HG02610 (cell line): ENCODE results near the gene SDC3.

Experiments used
- ATAC-seq: cut with Tn5 transposase; IDR thresholded peaks from one replicate; pipeline ENCODE4 v1.9.1; 2021; ENCODE audit warnings: mild to moderate bottlenecking, moderate library complexity; ENCODE audit not compliant: unreplicated experiment

Gene SDC3

DNA sequence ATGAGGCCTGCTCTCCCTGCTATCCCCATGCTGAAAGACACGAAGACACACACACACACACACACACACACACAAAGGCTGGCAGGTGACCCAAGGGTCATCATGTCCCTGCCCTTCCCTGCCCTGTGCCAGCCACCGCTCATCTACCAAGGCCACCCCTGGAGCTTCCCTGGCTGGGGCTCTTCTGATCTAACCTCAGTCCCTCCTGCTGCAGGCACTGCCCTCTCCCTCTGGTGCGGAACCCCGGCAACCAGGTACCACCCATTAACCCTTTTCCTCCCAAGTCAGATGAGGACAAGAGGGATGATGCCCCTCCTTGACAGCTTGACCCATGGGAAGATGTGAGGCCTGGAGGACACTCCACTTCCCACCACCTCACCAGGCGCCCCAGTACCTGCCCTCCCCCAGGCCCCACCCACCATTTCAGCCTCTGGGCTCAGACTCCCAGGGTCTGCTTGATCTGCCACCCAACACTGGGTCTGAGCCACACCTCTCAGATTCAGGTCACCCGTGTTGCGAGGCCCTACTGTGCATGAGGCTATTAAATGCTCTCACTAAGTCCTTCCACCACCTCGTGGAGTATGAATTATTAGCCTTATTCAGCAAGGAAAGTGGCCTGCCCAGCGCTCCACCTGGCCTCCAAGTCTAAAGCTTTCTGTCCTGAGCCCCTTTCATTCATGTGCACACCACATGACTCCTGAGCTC, 2.5 kb downstream of the SDC3 start:
- ATAC-seq = no peak

DNA sequence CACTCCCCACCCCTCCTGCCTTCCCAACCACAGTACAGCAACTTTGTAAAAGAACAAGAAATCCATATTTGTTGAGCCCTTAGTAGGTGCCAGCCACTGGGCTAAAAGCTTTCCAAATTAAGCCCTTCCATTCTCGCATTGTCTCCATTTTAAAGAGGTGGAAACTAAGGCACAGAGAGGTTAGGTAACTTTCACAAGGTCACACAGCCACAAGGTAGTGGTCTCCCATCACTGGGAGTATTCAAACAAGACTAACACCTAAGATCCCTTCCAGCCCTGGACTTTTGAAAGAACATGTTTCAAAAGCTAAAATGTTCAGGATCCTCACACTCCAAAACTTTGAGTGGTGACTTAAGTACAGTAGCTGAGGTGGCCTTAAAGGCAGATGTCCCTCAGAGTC, 3.2 kb downstream of the SDC3 start:
- no peak for ATAC-seq

DNA sequence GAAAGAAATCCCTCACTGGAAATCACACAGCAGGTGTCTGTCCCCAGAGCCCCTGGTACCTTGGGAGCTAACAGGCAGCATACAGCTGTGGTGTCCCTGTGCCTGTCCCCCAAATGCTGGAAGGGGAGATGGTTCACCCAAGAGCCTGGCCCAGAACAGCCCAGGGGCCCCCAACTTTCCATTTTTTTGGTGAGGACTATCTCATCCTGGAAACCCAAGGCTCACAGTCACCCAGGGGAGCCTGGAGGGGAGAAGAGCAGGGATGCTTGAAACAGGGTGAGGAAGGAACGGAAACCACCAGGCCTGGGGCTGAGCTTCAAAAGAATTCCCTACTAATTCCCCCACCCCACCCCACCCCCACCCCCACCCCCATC, 3.6 kb downstream of the SDC3 start:
- no peak for ATAC-seq

DNA sequence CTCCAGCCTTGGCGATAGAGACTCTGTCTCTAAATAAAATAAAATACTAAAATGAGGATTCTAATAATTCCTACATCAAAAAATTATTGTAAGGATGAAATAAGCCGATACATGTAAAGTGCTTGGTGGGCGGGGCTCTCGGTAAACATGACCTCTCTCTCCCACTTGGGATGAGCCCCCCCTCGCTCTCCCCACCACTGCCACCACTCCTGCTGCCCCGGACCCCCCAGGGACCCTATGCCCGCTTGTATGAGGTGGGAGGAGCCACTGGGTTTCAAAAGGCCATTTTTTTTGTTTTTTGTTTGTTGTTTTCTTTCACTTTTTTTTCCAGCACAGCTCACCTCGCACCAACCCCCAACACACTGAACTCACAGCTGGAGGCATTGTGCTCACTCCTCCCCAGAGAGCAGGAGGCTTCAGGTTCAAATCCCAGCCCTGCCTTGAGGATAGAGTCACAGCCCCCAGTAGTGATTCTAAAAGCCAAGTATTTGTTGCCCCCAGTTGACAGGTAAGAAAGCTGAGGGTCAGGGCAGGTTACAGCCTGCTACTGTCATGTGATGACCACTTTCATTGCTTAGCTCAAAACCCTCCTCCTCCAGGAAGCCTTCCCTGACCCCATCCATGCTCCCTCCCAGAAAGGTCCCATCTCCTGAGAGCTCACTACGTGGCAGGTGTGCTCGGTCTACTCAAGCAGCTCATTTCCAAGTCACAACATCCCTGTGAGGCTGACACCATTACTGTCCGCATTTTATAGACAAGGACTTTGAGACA, 4.2 kb downstream of the SDC3 start:
- no peak for ATAC-seq

DNA sequence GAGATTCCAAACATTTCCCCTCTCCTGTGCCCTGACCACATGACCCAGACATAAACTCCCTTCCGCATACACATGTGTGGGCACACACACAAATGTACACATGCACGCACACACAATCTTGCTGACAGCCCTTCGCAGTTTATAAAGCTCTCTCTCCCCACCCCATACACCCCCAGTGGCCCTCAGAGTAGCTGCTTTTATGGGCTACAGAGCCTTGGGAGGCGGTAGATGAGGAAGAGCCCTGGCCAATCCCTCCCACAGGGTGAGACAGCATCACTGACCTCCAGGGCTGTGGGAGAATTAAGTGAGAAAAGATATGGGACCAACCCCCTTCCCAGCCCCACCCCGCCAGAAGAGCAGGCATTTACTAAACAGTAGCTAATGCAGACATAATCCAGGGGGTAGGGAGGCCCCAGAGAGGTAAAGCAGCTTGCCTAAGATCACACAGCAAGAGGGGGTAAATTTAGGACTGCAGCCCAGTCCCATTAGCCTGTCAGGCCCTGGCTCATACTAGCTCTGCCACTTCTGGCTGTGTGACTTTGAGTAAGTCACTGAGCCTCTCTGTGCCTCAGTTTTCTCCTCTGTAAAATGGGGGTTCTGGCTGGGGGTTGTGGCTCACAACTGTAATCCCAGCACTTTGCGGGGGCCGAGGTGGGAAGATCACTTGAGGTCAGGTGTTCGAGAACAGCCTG, 5.1 kb downstream of the SDC3 start:
- no peak for ATAC-seq

DNA sequence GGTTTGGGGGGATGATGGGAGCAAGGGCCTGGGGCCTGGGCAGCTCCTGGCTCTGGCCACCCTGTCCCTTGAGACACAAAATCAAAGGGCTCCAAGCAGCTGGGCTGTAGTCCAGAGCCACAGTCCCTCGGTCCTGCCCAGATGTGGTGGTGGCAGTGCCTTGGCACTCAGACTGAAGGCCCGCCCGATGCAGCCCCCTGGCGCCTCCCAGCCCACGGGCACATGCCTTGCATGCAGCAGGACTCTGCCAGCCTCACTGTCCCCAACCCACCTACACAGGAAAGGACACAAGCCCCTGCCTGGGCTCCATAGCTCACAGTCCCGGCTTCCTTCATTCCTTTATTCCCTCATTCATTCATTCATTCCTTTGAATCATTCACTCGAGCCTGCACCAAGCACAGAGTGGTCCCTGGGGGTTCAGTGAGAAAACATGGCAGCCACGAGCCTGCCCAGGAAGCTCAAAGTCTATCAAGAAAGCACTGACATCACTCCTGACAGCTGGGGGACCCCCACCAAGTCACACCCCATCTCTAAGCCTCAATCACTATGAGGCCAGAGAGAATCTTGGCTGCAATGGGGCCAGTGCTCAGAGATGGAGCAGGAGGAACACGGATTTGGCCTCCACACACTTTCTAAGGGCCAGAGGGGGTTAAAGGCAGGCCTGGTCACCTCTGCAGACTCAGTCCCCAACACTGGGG, 5.8 kb downstream of the SDC3 start:
- ATAC-seq = no peak

DNA sequence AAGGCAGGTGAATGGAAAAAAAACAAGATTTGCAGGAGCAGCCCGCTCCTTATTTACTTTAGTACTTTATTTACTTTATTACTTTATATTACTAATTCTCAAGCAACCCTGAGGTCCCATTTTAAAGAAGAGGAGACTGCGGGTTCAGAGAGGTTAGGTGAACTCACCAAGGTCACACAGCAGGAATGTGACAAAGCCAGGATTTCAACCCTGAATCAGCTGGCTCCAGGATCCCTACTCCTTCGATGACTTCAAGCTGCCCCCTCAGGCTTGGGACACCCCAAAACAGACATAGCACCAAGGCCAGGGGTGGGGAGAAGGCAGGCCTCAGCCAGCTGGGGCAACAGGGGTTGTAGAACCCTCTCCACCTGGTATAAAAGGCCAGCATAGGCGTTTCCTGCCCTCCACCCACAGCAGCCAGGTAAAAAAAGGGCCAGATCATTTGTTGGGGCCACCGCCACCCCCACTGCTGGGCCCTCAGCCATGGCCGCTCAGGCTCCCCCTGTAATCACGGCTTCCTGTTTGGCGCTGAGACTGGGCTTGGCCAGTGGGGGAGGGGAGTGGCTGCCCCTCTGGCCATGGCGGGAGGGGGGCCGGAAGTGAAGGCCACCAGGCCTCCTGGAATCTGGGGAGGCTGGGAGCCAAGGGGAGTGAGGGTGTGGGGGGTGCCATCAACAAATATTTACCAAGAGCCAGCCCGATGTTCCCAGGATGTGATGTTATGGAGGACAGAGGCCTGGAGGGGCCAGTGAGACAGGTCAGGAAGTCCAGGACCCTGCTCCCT, 6.6 kb downstream of the SDC3 start:
- no peak for ATAC-seq

DNA sequence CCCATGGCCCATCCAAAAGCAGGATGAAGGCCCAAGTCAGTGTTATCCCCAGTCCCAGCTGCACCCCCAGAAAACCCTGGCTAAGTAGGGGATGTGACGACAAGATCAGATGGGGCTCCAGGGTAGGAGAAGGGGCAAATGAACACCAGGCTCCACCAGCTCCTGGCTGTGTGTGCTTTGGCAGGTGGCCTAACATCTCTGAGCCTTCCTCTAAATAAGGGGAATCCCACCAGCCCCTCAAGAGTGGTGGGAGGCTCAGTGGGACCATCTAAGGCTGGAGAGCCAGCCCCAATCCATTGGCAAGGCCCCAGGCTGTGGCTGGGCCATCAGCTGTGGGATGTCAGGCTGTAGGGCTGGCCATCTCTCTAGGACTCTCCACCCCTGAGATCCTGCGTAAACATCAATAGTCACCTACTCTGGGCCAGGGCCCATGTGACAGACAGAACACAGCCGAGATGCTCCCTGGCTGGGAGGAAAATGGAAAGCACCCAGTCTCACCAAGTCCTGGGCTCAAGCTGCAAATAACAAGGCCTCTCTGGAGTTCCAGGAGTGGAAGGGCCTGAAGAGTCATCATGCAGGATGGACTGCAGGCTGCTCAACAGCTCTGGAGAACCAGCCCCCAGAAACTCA, 7.5 kb downstream of the SDC3 start:
- ATAC-seq = no peak

DNA sequence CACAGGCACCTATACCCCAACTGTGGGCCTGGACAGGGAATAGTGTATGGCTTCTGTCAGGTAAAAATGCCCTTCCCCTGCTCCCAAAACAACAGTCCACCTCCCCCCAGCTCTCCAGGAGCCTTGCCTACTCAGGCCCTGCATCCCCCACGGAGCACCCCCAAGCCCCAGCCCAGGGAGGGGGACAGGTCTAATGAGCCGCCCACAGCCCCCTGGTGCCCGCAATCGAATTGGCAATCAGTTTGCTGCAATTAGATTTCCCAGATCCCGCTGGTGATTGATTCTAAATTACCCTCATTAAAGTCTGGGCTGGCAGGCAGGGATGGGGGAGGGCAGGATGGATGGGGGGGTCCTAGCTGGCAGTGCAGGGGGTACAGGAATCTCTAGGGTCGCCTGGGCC, 8.1 kb downstream of the SDC3 start:
- no peak for ATAC-seq

DNA sequence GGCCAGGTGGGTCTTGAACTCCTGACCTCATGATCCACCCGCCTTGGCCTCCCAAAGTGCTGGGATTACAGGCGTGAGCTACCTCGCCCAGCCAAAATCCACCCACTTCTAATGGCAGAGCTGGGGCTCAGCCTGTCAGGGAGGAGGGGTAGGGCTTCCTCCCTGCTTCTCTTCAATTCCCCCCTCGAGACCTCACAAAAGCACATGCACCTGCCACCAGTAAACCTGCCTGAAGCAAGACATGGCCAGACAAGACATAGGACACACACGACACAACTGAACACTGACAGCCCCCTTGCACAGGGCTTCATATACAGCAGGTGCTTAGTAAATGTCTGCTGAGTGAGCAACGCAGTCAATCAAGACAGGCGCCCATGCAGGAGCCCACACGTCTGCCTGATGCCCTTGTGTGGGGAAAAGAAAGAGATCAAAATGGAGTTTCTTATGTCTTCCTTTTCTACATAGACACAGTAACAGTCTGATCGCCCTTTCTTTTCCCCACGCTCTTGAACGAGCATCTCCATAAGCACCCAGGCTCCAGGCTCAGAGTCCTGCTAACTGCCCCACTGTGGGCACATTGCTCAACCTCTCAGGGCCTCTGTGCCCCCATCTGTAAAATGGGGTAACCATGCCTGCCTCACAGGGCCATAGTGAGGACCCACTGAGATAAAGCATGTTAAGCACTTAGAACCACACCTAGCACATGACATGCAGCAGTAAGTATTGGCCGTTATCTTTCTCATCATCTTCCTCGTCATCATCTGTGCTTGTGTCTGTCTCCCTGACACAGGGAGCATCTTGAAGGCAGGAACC, 8.8 kb downstream of the SDC3 start:
- ATAC-seq = no peak

DNA sequence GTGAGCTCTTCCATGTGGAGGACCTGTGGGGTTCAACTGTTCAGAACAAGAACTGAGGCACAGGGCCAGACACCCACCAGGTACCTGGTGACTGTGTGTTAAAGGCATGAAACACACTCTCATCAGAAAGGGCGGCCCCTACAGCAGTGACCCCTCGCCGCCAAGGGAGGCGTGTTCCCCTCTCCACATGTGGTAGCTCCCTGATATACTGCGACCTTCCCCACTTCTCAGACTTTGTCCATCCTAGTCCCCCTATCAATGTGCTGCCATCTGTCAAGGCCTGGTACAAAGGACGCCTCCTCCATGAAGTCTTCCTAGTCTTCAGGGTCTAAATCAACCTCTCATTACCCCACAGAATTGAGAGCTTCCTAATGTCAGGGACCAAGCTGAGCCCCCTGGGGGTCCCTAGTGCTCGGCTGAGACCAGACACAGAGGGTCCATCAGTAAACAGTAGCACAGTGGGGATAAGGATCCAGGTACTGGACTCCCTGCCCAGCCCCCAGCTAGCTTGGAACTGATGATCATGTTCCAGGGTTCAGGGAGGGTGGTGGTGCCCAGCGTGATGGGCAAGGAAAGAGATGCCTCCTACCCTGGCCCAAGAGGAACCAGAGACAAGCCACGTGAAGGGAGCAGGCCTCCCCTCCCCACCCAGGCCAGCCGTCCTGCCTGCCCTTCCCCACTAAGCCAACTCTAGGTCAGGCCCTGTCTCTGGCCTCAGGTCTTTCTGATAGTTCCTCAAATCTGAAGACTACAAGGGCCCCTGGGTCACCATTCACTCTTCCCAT, 10.3 kb downstream of the SDC3 start:
- no peak for ATAC-seq

DNA sequence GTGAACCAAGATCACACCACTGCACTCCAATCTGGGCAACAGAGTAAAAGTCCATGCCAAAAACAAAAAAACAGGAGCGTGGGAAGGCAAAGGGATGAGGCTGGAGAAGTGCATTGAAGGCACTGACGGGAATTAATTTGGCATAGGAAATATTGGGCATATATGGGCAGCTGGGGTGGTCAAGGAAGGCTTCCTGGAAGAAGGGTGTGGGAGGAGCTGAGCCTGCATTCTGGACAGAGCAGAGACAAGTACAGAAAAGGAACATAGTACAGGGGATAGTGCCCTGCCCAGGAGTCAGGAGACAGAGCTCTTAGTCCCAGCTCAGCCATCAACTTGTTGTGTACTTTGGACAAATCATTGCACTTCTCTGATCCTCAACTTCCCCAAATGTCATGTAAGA, 11.7 kb downstream of the SDC3 start:
- ATAC-seq = no peak

DNA sequence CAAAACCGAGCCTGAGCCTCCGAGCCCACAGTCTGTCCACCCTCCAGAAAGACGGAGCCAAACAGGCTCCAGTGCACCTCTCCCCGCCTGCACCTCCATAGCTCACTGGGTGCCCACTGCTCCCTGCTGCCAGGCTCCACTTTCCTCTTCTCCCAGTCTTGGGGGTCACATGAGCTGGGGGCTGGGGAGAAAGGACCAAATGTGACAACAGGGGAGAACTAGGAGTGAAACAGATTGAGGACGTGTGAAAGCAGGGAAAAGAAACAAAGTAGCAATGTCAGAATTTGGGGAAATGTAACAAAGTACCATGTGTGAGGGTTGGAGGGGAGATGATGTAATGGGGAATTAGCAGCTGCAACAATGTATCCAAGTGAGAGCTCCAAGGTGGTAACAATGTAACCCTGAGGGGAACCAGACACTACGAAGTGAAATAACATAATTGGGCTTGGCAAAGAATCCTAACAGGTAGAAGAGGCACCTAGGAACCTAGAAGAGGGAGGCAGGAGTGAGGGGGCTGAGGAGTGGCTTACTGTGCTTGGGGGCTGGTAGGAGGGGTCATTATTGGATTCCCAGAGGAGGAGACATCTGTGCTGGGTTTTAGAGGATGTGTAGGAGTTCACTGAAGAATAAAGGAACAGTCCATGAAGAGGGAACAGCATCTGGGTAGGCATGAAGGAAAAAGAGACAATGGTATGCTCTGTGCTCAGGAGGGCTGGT, 12.5 kb downstream of the SDC3 start:
- no peak for ATAC-seq

DNA sequence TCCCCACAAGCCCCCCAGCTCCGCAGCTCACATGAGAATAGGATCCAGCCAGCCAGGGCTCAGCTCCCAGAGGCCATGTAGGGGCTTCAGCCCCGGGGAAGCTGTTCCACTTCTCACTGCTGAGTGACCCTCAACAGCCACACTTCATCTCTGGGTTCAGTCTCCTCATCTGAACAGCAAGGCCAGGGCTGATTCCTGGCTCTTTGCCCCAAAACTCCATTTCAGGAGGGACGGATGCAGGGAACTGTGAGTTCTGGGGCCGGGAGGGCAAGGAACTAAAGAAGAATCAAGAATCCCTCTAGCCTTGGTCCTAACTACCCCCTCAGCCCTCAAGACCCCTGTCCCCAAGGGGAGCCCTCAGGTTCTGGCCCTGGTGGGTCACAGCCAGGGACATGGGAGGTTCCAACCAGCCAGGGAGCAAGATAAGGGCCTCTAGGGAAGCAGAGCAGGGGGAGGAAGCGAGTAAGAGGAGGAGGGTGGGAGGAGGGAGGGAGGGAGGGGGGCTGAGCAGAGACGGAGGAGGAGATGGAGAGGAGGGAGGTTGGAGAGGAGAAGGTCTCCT, 13.1 kb downstream of the SDC3 start:
- ATAC-seq = no peak

DNA sequence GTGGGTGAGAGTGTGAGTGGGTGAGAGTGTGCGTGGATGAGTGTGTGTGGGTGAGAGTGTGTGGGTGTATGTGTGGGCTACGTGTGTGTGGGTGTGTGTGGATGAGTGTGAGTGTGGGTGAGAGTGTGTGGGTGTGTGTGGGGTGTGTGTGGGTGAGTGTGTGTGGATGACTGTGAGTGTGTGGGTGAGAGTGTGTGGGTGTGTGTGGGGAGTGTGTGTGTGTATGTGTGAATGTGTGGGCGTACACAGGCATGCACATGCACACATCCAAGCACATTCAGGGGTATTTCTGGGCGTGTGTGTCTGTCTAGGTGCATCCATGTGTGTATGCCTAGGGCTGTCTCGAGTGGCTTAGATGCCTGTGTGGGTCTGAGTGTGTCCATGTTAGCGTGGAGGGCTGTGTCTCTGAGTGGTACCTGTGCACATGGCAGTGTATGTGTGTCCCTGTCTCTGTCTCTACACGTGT, 14.0 kb downstream of the SDC3 start:
- ATAC-seq = no peak

DNA sequence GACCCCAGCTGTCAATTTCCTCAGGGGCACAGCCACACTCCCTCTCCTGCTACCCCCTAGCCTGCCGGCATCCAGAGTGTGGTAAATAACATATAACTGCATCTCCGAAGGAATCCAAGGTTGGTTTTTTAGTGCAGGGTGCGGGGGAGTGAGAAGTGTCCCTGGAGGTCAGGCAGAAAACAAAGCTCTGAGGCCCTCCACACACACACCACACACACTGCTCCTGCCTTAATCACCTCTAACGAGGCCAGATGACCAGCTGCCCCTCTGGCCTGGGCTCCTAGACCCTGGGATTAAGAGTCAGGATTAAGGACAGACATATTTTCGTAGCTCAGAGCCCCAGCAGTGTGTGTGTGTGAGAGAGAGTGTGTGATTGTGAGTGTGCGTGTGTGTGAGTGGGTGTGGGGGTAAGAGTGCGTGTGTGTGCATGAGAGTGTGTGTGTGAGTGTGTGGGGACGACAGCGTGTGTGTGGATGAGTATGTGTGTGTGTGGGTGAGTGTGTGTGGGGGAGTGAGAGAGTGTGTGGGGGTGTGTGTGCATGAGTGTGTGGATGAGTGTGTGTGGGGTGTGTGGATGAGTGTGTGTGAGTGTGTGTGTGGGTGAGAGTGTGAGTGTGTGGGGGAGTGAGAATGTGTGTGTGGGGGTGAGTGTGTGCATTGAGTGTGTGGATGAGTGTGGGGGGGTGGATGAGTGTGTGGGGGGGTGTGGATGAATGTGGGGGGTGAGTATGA, 14.6 kb downstream of the SDC3 start:
- ATAC-seq = no peak

DNA sequence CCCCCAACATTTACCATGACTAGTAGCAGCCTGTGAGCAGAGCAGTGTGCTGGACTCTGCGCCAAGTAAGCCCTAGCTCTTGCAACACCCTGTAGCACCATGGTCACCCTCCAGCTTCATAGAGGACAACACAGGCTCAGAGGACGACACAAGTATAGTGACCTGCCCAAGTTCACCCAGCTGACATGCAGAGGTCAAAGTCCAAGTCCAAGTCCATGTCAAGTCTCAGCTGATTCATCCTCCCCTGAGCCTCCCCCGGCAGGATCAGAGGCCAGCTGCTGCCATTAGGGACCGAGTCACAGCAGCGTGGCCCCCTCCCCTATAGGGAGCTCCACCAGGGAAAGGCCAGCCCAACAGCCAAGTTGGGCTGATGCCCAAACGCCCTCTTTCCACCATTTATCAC, 15.9 kb downstream of the SDC3 start:
- no peak for ATAC-seq
